H9 (cell line): ENCODE measurements around the gene SETD1A. TPM values are rescaled to one million over a fixed set of nuclear protein-coding genes. Genes with fewer than 3 reads are reported as not detected.

Experiments
- DNase-seq: peaks from one replicate; pipeline ENCODE4 v3.0.0-alpha.2; 2017
- H2AFZ ChIP-seq: one replicate; pipeline ENCODE4 v1.6.1; 2013; ENCODE audit warnings: mild to moderate bottlenecking, low read length, control low read depth, moderate library complexity
- H2AK5ac ChIP-seq: 2 replicates; pipeline ENCODE4 v1.6.1; 2013; ENCODE audit warnings: low read length, control low read depth, mixed read lengths; ENCODE audit not compliant: insufficient read length
- H2BK120ac ChIP-seq: one replicate; pipeline ENCODE4 v1.6.1; 2013; ENCODE audit warnings: low read depth, mild to moderate bottlenecking, low read length, control low read depth, inconsistent platforms; ENCODE audit not compliant: poor library complexity, severe bottlenecking
- H2BK12ac ChIP-seq: 2 replicates; pipeline ENCODE4 v1.6.1; 2013; ENCODE audit warnings: low read length, control low read depth, mixed read lengths, low read depth; ENCODE audit not compliant: insufficient read length
- H2BK15ac ChIP-seq: 2 replicates; pipeline ENCODE4 v1.6.1; 2013; ENCODE audit warnings: low read depth, low read length, control low read depth
- H2BK20ac ChIP-seq: one replicate; pipeline ENCODE4 v1.6.1; 2013; ENCODE audit warnings: low read depth, mild to moderate bottlenecking, low read length, control low read depth, inconsistent platforms; ENCODE audit not compliant: poor library complexity, severe bottlenecking
- H2BK5ac ChIP-seq: 2 replicates; pipeline ENCODE4 v1.6.1; 2013; ENCODE audit warnings: low read length, control low read depth, mixed read lengths; ENCODE audit not compliant: insufficient read length
- H3K14ac ChIP-seq: 2 replicates; pipeline ENCODE4 v1.6.1; 2013; ENCODE audit warnings: low read length, control low read depth; ENCODE audit not compliant: insufficient read depth
- H3K18ac ChIP-seq: 2 replicates; pipeline ENCODE4 v1.6.1; 2013; ENCODE audit warnings: low read depth, mild to moderate bottlenecking, mixed read lengths, low read length, control low read depth; ENCODE audit not compliant: insufficient read length
- H3K23ac ChIP-seq: 2 replicates; pipeline ENCODE4 v1.6.1; 2013; ENCODE audit warnings: low read length, control low read depth, mixed read lengths, low read depth; ENCODE audit not compliant: insufficient read length
- H3K23me2 ChIP-seq: 2 replicates; pipeline ENCODE4 v1.6.1; 2013; ENCODE audit warnings: low read depth, mild to moderate bottlenecking, mixed read lengths, low read length, control low read depth; ENCODE audit not compliant: insufficient read length, poor library complexity, severe bottlenecking
- H3K27ac ChIP-seq: 2 replicates; pipeline ENCODE4 v1.5.1; 2013; ENCODE audit warnings: low read length, control low read depth, mixed read lengths, low read depth; ENCODE audit not compliant: insufficient read length
- H3K27me3 ChIP-seq: 2 replicates; pipeline ENCODE4 v1.6.1; 2013; ENCODE audit warnings: low read length, control low read depth, inconsistent platforms; ENCODE audit not compliant: insufficient read depth
- H3K4ac ChIP-seq: 2 replicates; pipeline ENCODE4 v1.6.1; 2013; ENCODE audit warnings: low read depth, mild to moderate bottlenecking, control low read depth, inconsistent platforms, low read length, moderate library complexity
- H3K4me1 ChIP-seq: 2 replicates; pipeline ENCODE4 v1.6.1; 2013; ENCODE audit warnings: low read length, control low read depth, inconsistent platforms; ENCODE audit not compliant: insufficient read depth
- H3K4me2 ChIP-seq: 2 replicates; pipeline ENCODE4 v1.6.1; 2013; ENCODE audit warnings: low read length, control low read depth, mixed read lengths; ENCODE audit not compliant: insufficient read length, insufficient read depth
- H3K56ac ChIP-seq: 2 replicates; pipeline ENCODE4 v1.6.1; 2013; ENCODE audit warnings: low read depth, mild to moderate bottlenecking, mixed read lengths, low read length, control low read depth; ENCODE audit not compliant: insufficient read length
- H3K79me1 ChIP-seq: 2 replicates; pipeline ENCODE4 v1.6.1; 2013; ENCODE audit warnings: low read depth, mild to moderate bottlenecking, moderate library complexity, low read length, control low read depth, inconsistent platforms; ENCODE audit not compliant: insufficient read depth, poor library complexity, severe bottlenecking
- H3K79me2 ChIP-seq: 2 replicates; pipeline ENCODE4 v1.6.1; 2013; ENCODE audit warnings: low read length, control low read depth, inconsistent platforms; ENCODE audit not compliant: insufficient read depth
- H3K9ac ChIP-seq: 2 replicates; pipeline ENCODE4 v1.6.1; 2013; ENCODE audit warnings: low read length, control low read depth, mixed read lengths; ENCODE audit not compliant: insufficient read length; ENCODE audit errors: extremely low read depth
- H3K9me3 ChIP-seq: one replicate; pipeline ENCODE4 v1.6.1; 2013; ENCODE audit warnings: low read depth, low read length, inconsistent platforms; ENCODE audit not compliant: control insufficient read depth
- H3T11ph ChIP-seq: one replicate; pipeline ENCODE4 v1.6.1; 2013; ENCODE audit warnings: mild to moderate bottlenecking, low read length, control low read depth, inconsistent platforms
- H4K20me1 ChIP-seq: one replicate; pipeline ENCODE4 v1.6.1; 2013; ENCODE audit not compliant: control insufficient read depth, insufficient read length, insufficient read depth
- H4K5ac ChIP-seq: 2 replicates; pipeline ENCODE4 v1.6.1; 2013; ENCODE audit warnings: low read depth, mild to moderate bottlenecking, mixed read lengths, low read length, control low read depth; ENCODE audit not compliant: insufficient read length
- H4K8ac ChIP-seq: replicated peaks from 2 replicates; pipeline ENCODE4 v1.6.1; 2013; ENCODE audit warnings: low read length, control low read depth, mixed read lengths, low read depth; ENCODE audit not compliant: insufficient read length
- H4K91ac ChIP-seq: 2 replicates; pipeline ENCODE4 v1.6.1; 2013; ENCODE audit warnings: low read depth, mild to moderate bottlenecking, moderate library complexity, mixed read lengths, low read length, control low read depth; ENCODE audit not compliant: insufficient read length
- H3K27ac Mint-ChIP-seq, 3 experiments: 2 replicates in 2 of 3; 3 replicates in 1 of 3; pipeline ENCODE4 v1.8.0; 2020 to 2021; ENCODE audit warnings: mixed read lengths in 3 of 3, mild to moderate bottlenecking in 1 of 3, moderate library complexity in 1 of 3
- H3K27me3 Mint-ChIP-seq: 2 replicates; pipeline ENCODE4 v1.8.0; 2021; ENCODE audit warnings: low read depth, mild to moderate bottlenecking, moderate library complexity, mixed read lengths
- H3K36me3 Mint-ChIP-seq, 3 experiments: 2 replicates in 2 of 3; 3 replicates in 1 of 3; pipeline ENCODE4 v1.8.0; 2020 to 2021; ENCODE audit warnings: low read depth in 3 of 3, mixed read lengths in 3 of 3; ENCODE audit not compliant: insufficient read depth in 1 of 3
- H3K4me1 Mint-ChIP-seq, 2 experiments: 2 replicates each; pipeline ENCODE4 v1.8.0; 2020; ENCODE audit warnings: mixed read lengths in 2 of 2
- H3K4me3 Mint-ChIP-seq, 2 experiments: 2 replicates in 1 of 2; 3 replicates in 1 of 2; pipeline ENCODE4 v1.8.0; 2020 to 2021; ENCODE audit warnings: mild to moderate bottlenecking in 2 of 2, mixed read lengths in 2 of 2, moderate library complexity in 1 of 2
- H3K9me3 Mint-ChIP-seq, 2 experiments: 2 replicates in 1 of 2; 3 replicates in 1 of 2; pipeline ENCODE4 v1.8.0; 2020; ENCODE audit warnings: mild to moderate bottlenecking in 2 of 2, mixed read lengths in 2 of 2, moderate library complexity in 1 of 2
- CTCF ChIP-seq: fragments of 200-600 bp; sonication (generic); conservative IDR thresholded peaks from 3 replicates; pipeline ENCODE4 v1.8.0; 2021; ENCODE audit warnings: antibody characterized with exemption, mild to moderate bottlenecking
- WGBS: extraction: QIAGEN DNeasy Blood & Tissue Kit; methylation state at CpG from one replicate; pipeline ENCODE4 v1.1.7; 2013; ENCODE audit warnings: missing lambda C conversion rate, low lambda C conversion rate, mixed read lengths; ENCODE audit not compliant: insufficient read length; ENCODE audit errors: extremely low coverage; 5-methylcytosine and 5-hydroxymethylcytosine counted together
- total RNA-seq: library from RNA; stranded (reverse); gene quantifications from 2 replicates; pipeline ENCODE4 v1.2.1, GENCODE V29; 2021

SETD1A gene
- total RNA-seq, 1 experiment from 2014 or later: 36.9 TPM

GRCh38 chr16:30925995-30926811 lies 31.4 kb upstream of the SETD1A start:
- H2BK20ac ChIP-seq: no peak overlapping the region
- H2BK12ac ChIP-seq: no peak overlapping the region
- DNase-seq: no peak
- H3K9me3 ChIP-seq: no peaks in the 10 kb centered on the region
- no peak overlapping the region for H3K14ac ChIP-seq
- H3K27me3 ChIP-seq: no peaks in the 10 kb centered on the region
- H2BK15ac ChIP-seq: no peak overlapping the region
- no peaks in the 10 kb centered on the region for H3K79me2 ChIP-seq
- no peak overlapping the region for H3K4me2 ChIP-seq
- H3K23ac ChIP-seq: no peak overlapping the region
- H3K4me1 Mint-ChIP-seq: peaks cover 12 to 24% of the 10 kb centered on the region in 2 experiments
- H3K23me2 ChIP-seq: peaks cover 10% of the 10 kb centered on the region
- no peak overlapping the region for H3K9ac ChIP-seq
- no peak overlapping the region for H3K4ac ChIP-seq
- H4K20me1 ChIP-seq: no peaks in the 10 kb centered on the region
- no peak overlapping the region for H3K56ac ChIP-seq
- H4K5ac ChIP-seq: no peak overlapping the region
- no peak overlapping the region for H3T11ph ChIP-seq
- peaks cover 23 to 32% (median 31%) of the 10 kb centered on the region in 3 experiments for H3K36me3 Mint-ChIP-seq
- H3K27ac ChIP-seq: no peak overlapping the region
- peak overlapping the region; percentile 67 to 87 (median 75); a peak in 5 of 7 replicates for H3K27ac Mint-ChIP-seq
- no peak overlapping the region for H4K91ac ChIP-seq
- H3K4me1 ChIP-seq: no peaks in the 10 kb centered on the region
- no peak overlapping the region for H2BK120ac ChIP-seq
- H3K27me3 Mint-ChIP-seq: no peaks in the 10 kb centered on the region
- H2AFZ ChIP-seq: no peak overlapping the region
- peak overlapping the region; percentile 37 to 75 for H3K4me3 Mint-ChIP-seq
- no CpG with 5 or more reads among the region's 10 CpGs for WGBS
- no peaks in the 10 kb centered on the region for H3K79me1 ChIP-seq
- H4K8ac ChIP-seq: no peak overlapping the region
- no peaks in the 10 kb centered on the region; a peak in 1 of 5 replicates for H3K9me3 Mint-ChIP-seq
- TF ChIP-seq CTCF: no peak
- no peak overlapping the region for H2AK5ac ChIP-seq
- H2BK5ac ChIP-seq: no peak overlapping the region
- H3K18ac ChIP-seq: no peak overlapping the region
